Cardiac muscle cell (in vitro differentiated cells and primary cell): ENCODE results near the gene SOX10. TPM values are rescaled to one million over a fixed set of nuclear protein-coding genes. Genes with fewer than 3 reads are reported as not detected.
A peak's percentile ranks its signal among the peaks of the same experiment; 100 is the strongest.

Experiments
- DNase-seq, 2 donors: peaks; one replicate each; pipeline versions ENCODE4 v3.0.0 to v3.0.0-alpha.2; 2010 to 2017; ENCODE audit warnings: low read depth in 1 of 2, low spot score in 1 of 2
- H3K27ac ChIP-seq: fragments of 200-600 bp; sonication (generic); 2 replicates; pipeline ENCODE4 v1.5.1; 2016
- H3K27me3 ChIP-seq: fragments of 200-600 bp; sonication (generic); 2 replicates; pipeline ENCODE4 v1.6.0; 2016; ENCODE audit warnings: control low read depth
- H3K36me3 ChIP-seq: fragments of 200-600 bp; sonication (generic); 2 replicates; pipeline ENCODE4 v1.5.1; 2016; ENCODE audit warnings: control low read depth
- H3K4me1 ChIP-seq: fragments of 200-600 bp; sonication (generic); 2 replicates; pipeline ENCODE4 v1.8.1; 2017; ENCODE audit warnings: low read depth, mild to moderate bottlenecking, mixed run types
- H3K4me3 ChIP-seq: fragments of 200-600 bp; sonication (generic); 2 replicates; pipeline ENCODE4 v1.5.1; 2016; ENCODE audit warnings: mild to moderate bottlenecking
- H3K9me3 ChIP-seq: fragments of 200-600 bp; sonication (generic); 2 replicates; pipeline ENCODE4 v1.5.1; 2017; ENCODE audit warnings: low read depth, mild to moderate bottlenecking, control low read depth
- polyA plus RNA-seq: library from polyadenylated mRNA; unstranded; fragments of >200 nt; fragmentation: Nextera tagmentation; extraction: Ambion mirVana; gene quantifications from 2 replicates; pipeline ENCODE4 v1.2.1, GENCODE V29; 2016
- total RNA-seq: library from RNA; depleted of rRNA; stranded (reverse); fragments of >200 nt; gene quantifications from 2 replicates; pipeline ENCODE4 v1.2.3, GENCODE V29; 2016
- TF ChIP-seq, protein P1 (sequence below): IDR thresholded peaks from 2 replicates; pipeline ENCODE4 v1.5.1; 2012; ENCODE audit warnings: low read depth, mild to moderate bottlenecking, low read length

SOX10 gene
- total and polyA plus RNA-seq, 2 experiments from 2014 or later, result 0.03 TPM; not detected in 1

DNA sequence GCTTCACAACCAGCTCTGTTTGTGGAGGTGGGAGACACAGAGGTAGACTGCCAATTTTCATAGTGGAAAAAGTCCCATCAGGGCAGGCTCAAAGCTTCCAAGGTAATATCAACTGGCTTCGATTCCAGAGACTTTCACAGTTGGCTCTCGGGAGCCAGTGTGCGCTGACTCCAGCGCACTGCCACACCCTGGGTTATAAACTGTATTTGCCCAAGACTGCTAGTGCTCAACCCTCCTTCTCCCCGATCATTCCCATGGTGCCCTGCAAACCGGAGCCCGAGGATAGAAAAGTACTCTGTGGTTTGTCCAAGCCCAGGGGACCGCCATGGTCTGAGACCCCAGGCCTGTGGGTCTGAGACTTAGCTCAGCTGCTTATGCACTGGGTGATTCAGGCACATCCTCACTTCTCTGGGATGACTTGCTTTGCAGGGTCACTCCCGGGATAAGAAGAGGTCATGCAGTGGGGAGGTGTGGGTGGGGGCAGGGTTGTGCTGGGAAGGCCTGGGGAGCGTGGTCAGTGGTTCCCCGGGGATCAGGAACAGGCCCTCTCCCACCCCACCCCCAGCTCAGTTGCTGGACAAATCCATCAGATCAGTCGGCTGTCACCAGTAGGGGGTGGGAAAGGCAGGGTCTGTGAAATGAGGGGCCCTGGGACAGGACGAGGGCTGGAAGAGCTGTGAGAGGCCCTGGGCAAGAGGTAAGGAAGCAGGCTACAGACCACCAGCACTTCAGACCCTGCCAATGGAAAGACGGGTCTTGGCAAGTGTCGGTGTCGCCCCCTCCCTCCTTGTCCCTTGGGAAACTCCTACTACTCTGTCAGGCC is 46.2 kb upstream of the SOX10 start:
- Histone ChIP-seq H3K36me3 (no peaks in the 10 kb centered on the region), H3K27me3 (no peaks in the 10 kb centered on the region), H3K4me3 (no peak overlapping the region), H3K9me3 (no peaks in the 10 kb centered on the region), H3K27ac (peak overlapping the region; percentile 24), H3K4me1 (peaks cover 19% of the 10 kb centered on the region)
- TF ChIP-seq, protein P1, sequence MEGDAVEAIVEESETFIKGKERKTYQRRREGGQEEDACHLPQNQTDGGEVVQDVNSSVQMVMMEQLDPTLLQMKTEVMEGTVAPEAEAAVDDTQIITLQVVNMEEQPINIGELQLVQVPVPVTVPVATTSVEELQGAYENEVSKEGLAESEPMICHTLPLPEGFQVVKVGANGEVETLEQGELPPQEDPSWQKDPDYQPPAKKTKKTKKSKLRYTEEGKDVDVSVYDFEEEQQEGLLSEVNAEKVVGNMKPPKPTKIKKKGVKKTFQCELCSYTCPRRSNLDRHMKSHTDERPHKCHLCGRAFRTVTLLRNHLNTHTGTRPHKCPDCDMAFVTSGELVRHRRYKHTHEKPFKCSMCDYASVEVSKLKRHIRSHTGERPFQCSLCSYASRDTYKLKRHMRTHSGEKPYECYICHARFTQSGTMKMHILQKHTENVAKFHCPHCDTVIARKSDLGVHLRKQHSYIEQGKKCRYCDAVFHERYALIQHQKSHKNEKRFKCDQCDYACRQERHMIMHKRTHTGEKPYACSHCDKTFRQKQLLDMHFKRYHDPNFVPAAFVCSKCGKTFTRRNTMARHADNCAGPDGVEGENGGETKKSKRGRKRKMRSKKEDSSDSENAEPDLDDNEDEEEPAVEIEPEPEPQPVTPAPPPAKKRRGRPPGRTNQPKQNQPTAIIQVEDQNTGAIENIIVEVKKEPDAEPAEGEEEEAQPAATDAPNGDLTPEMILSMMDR, result no peak
- DNase-seq, result peak in 1 of 2 donors; percentile 17

DNA sequence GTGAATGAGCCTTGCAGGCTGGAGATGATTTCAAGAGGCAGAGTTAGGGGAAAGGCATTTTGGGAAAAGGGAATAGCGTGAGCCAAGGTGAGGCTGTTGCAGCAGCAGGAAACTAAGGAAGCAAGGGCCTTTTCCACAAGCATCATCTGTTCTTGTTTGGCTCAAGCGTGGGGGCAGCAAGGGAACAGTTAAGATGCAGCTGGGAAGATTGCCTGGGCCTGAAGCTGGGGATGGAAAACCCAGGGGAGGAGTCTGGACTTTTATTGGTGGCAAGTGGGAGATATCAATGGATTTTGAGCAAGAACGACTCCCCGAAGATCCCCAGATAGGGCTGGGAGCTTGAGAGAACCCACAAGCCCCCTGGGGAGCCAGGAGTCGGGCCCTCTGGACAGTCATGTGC is 45.5 kb upstream of the SOX10 start:
- H3K4me1 ChIP-seq, result peaks cover 19% of the 10 kb centered on the region
- no peaks in the 10 kb centered on the region for H3K36me3 ChIP-seq
- H3K27ac ChIP-seq, result peak overlapping the region; percentile 24
- H3K9me3 ChIP-seq, result no peaks in the 10 kb centered on the region
- no peak overlapping the region for H3K4me3 ChIP-seq
- no peaks in the 10 kb centered on the region for H3K27me3 ChIP-seq
- TF ChIP-seq, protein P1, result no peak
- no peak for DNase-seq

DNA sequence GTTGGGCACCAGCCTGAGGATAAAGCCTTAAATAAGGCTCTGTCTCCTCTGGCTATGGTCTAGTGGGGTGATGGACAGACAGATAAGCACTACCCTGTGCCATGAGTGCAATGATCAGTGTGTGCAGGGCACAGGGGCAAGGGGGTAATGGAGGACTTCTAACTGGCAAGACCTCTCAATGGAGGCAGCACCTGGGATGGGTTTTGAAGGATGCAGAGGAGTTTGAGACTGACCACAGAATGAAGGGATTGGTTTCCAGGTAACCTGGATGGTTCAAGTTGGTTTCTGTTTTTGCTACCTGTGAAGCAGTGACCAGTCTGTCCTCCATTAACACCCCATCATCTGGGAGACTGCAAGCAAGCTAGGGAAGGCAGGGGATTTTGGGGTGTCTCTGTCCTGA is 45.0 kb upstream of the SOX10 start:
- Histone ChIP-seq H3K36me3 (no peaks in the 10 kb centered on the region), H3K27ac (no peak overlapping the region), H3K4me1 (peaks cover 19% of the 10 kb centered on the region), H3K27me3 (no peaks in the 10 kb centered on the region), H3K9me3 (no peaks in the 10 kb centered on the region), H3K4me3 (no peak overlapping the region)
- DNase-seq, result no peak
- TF ChIP-seq, protein P1, result no peak

DNA sequence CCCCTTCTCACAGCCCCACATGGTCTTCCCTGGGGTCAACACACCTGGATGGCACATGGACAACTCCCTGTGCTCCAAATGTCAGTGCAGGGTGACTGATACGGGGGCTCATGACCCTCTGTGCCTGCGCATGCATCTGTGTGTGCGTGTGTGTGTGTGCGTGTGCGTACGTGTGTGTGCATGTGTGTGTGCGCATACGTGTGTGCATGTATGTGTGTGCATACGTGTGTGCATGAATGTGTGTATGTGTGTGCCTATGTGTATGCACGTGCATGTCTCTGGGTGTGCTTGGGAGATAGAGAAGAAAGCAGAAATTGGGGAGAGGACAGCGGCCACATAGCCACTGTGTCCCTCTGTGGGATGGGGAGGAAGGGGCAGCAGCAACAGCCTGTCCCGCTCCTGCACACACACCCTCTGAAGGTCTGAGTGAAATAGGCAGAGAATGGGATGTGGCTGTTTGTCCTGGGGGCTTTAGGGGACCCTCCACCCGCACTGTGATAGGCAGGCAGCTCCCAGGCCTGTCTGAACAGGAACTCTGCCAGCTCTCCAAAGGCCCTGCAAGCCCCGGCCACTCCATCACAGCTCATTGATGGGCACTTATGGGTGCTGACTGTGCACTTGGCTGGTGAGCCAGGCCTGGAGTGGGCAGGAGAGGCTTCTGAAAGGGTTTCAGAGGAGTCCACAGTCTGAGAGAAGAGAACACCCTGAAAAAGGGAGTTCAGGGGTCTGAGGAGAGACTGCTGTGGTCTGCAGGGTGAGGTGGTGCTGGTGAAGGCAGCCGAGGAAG is 44.2 kb upstream of the SOX10 start:
- Histone ChIP-seq H3K27ac (no peak overlapping the region), H3K4me1 (peaks cover 15% of the 10 kb centered on the region), H3K9me3 (no peaks in the 10 kb centered on the region), H3K4me3 (no peak overlapping the region), H3K36me3 (no peaks in the 10 kb centered on the region), H3K27me3 (no peaks in the 10 kb centered on the region)
- DNase-seq, result peak in 1 of 2 donors; percentile 30
- TF ChIP-seq, protein P1, result no peak

DNA sequence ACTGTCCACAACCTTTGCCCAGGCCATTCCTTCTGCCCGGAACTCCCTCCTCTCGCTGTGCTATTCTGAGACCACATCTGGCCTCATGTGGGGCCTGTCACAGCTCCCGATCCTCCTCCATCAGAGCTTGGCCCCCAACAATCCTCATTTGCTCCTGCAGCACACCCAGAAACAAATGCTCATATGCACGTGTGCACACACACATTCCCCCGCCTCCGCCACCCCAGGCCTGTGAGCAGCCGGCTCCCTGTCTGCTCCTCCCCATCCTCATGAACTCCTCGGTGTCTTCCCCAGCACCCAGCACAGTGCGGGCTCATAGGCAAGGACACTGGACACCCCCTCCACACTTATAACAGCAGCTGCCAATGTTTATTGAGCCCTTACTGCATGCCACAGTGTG is 43.1 kb upstream of the SOX10 start:
- no peaks in the 10 kb centered on the region for H3K27me3 ChIP-seq
- peaks cover 15% of the 10 kb centered on the region for H3K4me1 ChIP-seq
- TF ChIP-seq, protein P1, result no peak
- no peaks in the 10 kb centered on the region for H3K9me3 ChIP-seq
- no peaks in the 10 kb centered on the region for H3K36me3 ChIP-seq
- no peak for DNase-seq
- H3K27ac ChIP-seq, result no peak overlapping the region
- no peak overlapping the region for H3K4me3 ChIP-seq
